Left hindlimb (tissue), 1 donor: ENCODE results near the gene SLFN12.
"Not testable (repeated sequence)": the region's sequence is repeated elsewhere in the genome, so short reads cannot be mapped to it uniquely, and the experiment has no call there.

Experiments used
- DNase-seq: peaks from one replicate; pipeline ENCODE4 v3.0.0-alpha.2; 2018

Gene SLFN12

GRCh38 chr17:35407531-35407930 lies 24.8 kb downstream of the SLFN12 start:
- DNase-seq: no peak

GRCh38 chr17:35406568-35406967 lies 25.7 kb downstream of the SLFN12 start:
- no peak for DNase-seq

GRCh38 chr17:35404360-35404759 lies 27.9 kb downstream of the SLFN12 start:
- no peak for DNase-seq

- not testable (repeated sequence) for DNase-seq
Measured at GRCh38 chr17:35393783-35394182, 38.5 kb downstream of the SLFN12 start.

GRCh38 chr17:35390663-35391062 lies 41.6 kb downstream of the SLFN12 start:
- no peak for DNase-seq

GRCh38 chr17:35390156-35390555 lies 42.1 kb downstream of the SLFN12 start:
- no peak for DNase-seq

- no peak for DNase-seq
Measured at GRCh38 chr17:35387496-35387895, 44.8 kb downstream of the SLFN12 start.

GRCh38 chr17:35377706-35378105 lies 54.6 kb downstream of the SLFN12 start:
- no peak for DNase-seq

- DNase-seq: no peak
Measured at GRCh38 chr17:35377068-35377467, 55.2 kb downstream of the SLFN12 start.

- DNase-seq: no peak
Measured at GRCh38 chr17:35376245-35376644, 56.1 kb downstream of the SLFN12 start.

GRCh38 chr17:35374766-35375344 lies 57.4 kb downstream of the SLFN12 start:
- no peak for DNase-seq

- peak; percentile 56 for DNase-seq
Measured at GRCh38 chr17:35373984-35374765, 58.1 kb downstream of the SLFN12 start.

- DNase-seq: peak; percentile 69
Measured at GRCh38 chr17:35373534-35373983, 58.7 kb downstream of the SLFN12 start, which contains the start of gene SLFN11. Gene SLFN11 (minus strand): TSS chr17:35373621. CDS start chr17:35363807, 9,814 bp downstream.

- peak; percentile 23 for DNase-seq
Measured at GRCh38 chr17:35372846-35373533, 59.3 kb downstream of the SLFN12 start.

GRCh38 chr17:35371934-35372333 lies 60.4 kb downstream of the SLFN12 start:
- DNase-seq: no peak

- no peak for DNase-seq
Measured at GRCh38 chr17:35368081-35368830, 64.0 kb downstream of the SLFN12 start.

GRCh38 chr17:35361027-35361426 lies 71.3 kb downstream of the SLFN12 start:
- no peak for DNase-seq
